IMR-90 (cell line): ENCODE measurements around the gene CYP26B1. TPM values are rescaled to one million over a fixed set of nuclear protein-coding genes. Genes with fewer than 3 reads are reported as not detected.

Experiments
- ATAC-seq: fragments of 200-7000 bp; cut with Tn5 transposase; 2 replicates; pipeline ENCODE4 v1.9.1; 2020; ENCODE audit warnings: low read depth, mild to moderate bottlenecking, moderate library complexity
- BruUV-seq: library from RNA; stranded (reverse); fragments of 400-500 nt; replicated peaks from 2 replicates; lab custom pipeline; 2021; lab: Mats Ljungman, UMichigan
- CTCF ChIA-PET: fragments of 300-600 bp; formaldehyde crosslinking; extraction: SDS; loops from one replicate; lab custom pipeline; 2021; ENCODE audit warnings: antibody characterized with exemption; lab: Yijun Ruan, JAX
- POLR2A ChIA-PET: fragments of 300-600 bp; sonication (Branson Sonifier 250); formaldehyde crosslinking; loops from one replicate; lab custom pipeline; 2022; ENCODE audit warnings: antibody characterized with exemption; ENCODE audit not compliant: unreplicated experiment; lab: Charles Lee
- DNase-seq: peaks from one replicate; pipeline ENCODE4 v3.0.0; 2013
- H2AFZ ChIP-seq: replicated peaks from 2 replicates; pipeline ENCODE3; 2013; ENCODE audit warnings: low read length, mild to moderate bottlenecking; ENCODE audit not compliant: poor library complexity
- H2AK5ac ChIP-seq: 2 replicates; pipeline ENCODE4 v1.6.1; 2013; ENCODE audit warnings: low read depth, low read length, inconsistent platforms
- H2AK9ac ChIP-seq: replicated peaks from 2 replicates; pipeline ENCODE3; 2013; ENCODE audit warnings: mild to moderate bottlenecking, low read depth, low read length, moderate library complexity; ENCODE audit not compliant: poor library complexity
- H2BK120ac ChIP-seq: 2 replicates; pipeline ENCODE4 v1.6.1; 2013; ENCODE audit warnings: low read depth, low read length, inconsistent platforms
- H2BK15ac ChIP-seq: 3 replicates; pipeline ENCODE4 v1.6.1; 2013; ENCODE audit warnings: low read depth, low read length, inconsistent platforms
- H2BK20ac ChIP-seq: 2 replicates; pipeline ENCODE4 v1.6.1; 2013; ENCODE audit warnings: low read depth, mild to moderate bottlenecking, inconsistent platforms, low read length, moderate library complexity
- H2BK5ac ChIP-seq: 2 replicates; pipeline ENCODE4 v1.6.1; 2013; ENCODE audit warnings: mild to moderate bottlenecking, low read depth, low read length, inconsistent platforms; ENCODE audit not compliant: poor library complexity, severe bottlenecking
- H3K14ac ChIP-seq: replicated peaks from 2 replicates; pipeline ENCODE4 v1.6.1; 2013; ENCODE audit warnings: low read depth, low read length, inconsistent platforms
- H3K18ac ChIP-seq: 2 replicates; pipeline ENCODE4 v1.6.1; 2013; ENCODE audit warnings: low read depth, low read length, control low read depth
- H3K23ac ChIP-seq: 2 replicates; pipeline ENCODE4 v1.6.1; 2013; ENCODE audit warnings: low read depth, low read length, inconsistent platforms
- H3K27ac ChIP-seq: 2 replicates; pipeline ENCODE4 v1.5.1; 2013; ENCODE audit warnings: mild to moderate bottlenecking, control low read depth, low read length; ENCODE audit not compliant: insufficient read depth
- H3K27me3 ChIP-seq: 2 replicates; pipeline ENCODE4 v1.6.1; 2013; ENCODE audit warnings: low read length; ENCODE audit not compliant: control insufficient read depth, insufficient read depth
- H3K36me3 ChIP-seq: 2 replicates; pipeline ENCODE4 v1.6.1; 2013; ENCODE audit warnings: low read length, mixed read lengths; ENCODE audit not compliant: control insufficient read depth, insufficient read depth
- H3K4ac ChIP-seq: 2 replicates; pipeline ENCODE4 v1.6.1; 2013; ENCODE audit warnings: low read depth, low read length, inconsistent platforms
- H3K4me1 ChIP-seq: 2 replicates; pipeline ENCODE4 v1.6.1; 2013; ENCODE audit warnings: low read length, mixed read lengths; ENCODE audit not compliant: control insufficient read depth, insufficient read depth
- H3K4me2 ChIP-seq: 2 replicates; pipeline ENCODE4 v1.6.1; 2013; ENCODE audit warnings: low read depth, mild to moderate bottlenecking, control low read depth, low read length, moderate library complexity
- H3K4me3 ChIP-seq: 2 replicates; pipeline ENCODE4 v1.5.1; 2013; ENCODE audit warnings: low read depth, mild to moderate bottlenecking, control low read depth, low read length, moderate library complexity; ENCODE audit not compliant: insufficient read depth
- H3K56ac ChIP-seq: 2 replicates; pipeline ENCODE4 v1.6.1; 2013; ENCODE audit warnings: low read length, inconsistent platforms; ENCODE audit not compliant: insufficient read depth; ENCODE audit errors: extremely low read depth
- H3K79me1 ChIP-seq, 2 experiments: 2 replicates each; pipeline ENCODE4 v1.6.1; 2013; ENCODE audit warnings: low read length in 2 of 2, inconsistent platforms in 1 of 2, low read depth in 1 of 2
- H3K9ac ChIP-seq: 2 replicates; pipeline ENCODE4 v1.6.1; 2013; ENCODE audit warnings: low read depth, low read length, control low read depth
- H3K9me1 ChIP-seq: 2 replicates; pipeline ENCODE4 v1.6.1; 2013; ENCODE audit warnings: low read length, inconsistent platforms; ENCODE audit not compliant: insufficient read depth
- H3K9me3 ChIP-seq: 2 replicates; pipeline ENCODE4 v1.6.1; 2013; ENCODE audit warnings: low read length; ENCODE audit not compliant: control insufficient read depth, insufficient read depth
- H4K20me1 ChIP-seq: 2 replicates; pipeline ENCODE4 v1.6.1; 2013; ENCODE audit warnings: low read length, inconsistent platforms; ENCODE audit not compliant: insufficient read depth
- H4K5ac ChIP-seq: 2 replicates; pipeline ENCODE4 v1.6.1; 2013; ENCODE audit warnings: mild to moderate bottlenecking, low read depth, low read length, control low read depth
- H4K8ac ChIP-seq, 2 experiments: 2 replicates each; pipeline ENCODE4 v1.6.1; 2013; ENCODE audit warnings: low read depth in 2 of 2, low read length in 2 of 2, control low read depth in 1 of 2, inconsistent platforms in 1 of 2
- H4K91ac ChIP-seq: 2 replicates; pipeline ENCODE4 v1.6.1; 2013; ENCODE audit warnings: low read depth, low read length, inconsistent platforms; ENCODE audit not compliant: insufficient read depth
- BHLHE40 ChIP-seq: fragments of 150-350 bp; IDR thresholded peaks from 2 replicates; pipeline ENCODE4 v1.6.1; 2016; ENCODE audit warnings: mild to moderate bottlenecking, low read depth, low read length
- MAFK ChIP-seq: IDR thresholded peaks from 2 replicates; pipeline ENCODE4 v1.6.1; 2012; ENCODE audit warnings: low read depth, low read length, improper control_type of control experiment
- NFE2L2 ChIP-seq: fragments of 150-350 bp; IDR thresholded peaks from 2 replicates; pipeline ENCODE4 v1.6.1; 2016; ENCODE audit warnings: low read depth, mild to moderate bottlenecking, low read length
- RAD21 ChIP-seq: IDR thresholded peaks from 2 replicates; pipeline ENCODE4 v1.6.1; 2012; ENCODE audit warnings: low read length, improper control_type of control experiment
- SMC3 ChIP-seq: fragments of 150-350 bp; IDR thresholded peaks from 2 replicates; pipeline ENCODE4 v1.6.1; 2016; ENCODE audit warnings: low read depth, mild to moderate bottlenecking, antibody characterized with exemption, low read length, moderate library complexity
- WGBS, 2 experiments: methylation state at CpG; one replicate each; pipeline versions ENCODE4 v1.1.5 to v1.1.7; 2013; ENCODE audit warnings: missing lambda C conversion rate in 2 of 2; ENCODE audit not compliant: insufficient read length in 1 of 2; ENCODE audit errors: extremely low coverage in 2 of 2; 5-methylcytosine and 5-hydroxymethylcytosine counted together
- dilution Hi-C: fragments of 300-500 bp; cut with HindIII; formaldehyde crosslinking; loops from one replicate; pipeline ENCODE4 v1.14.3; 2018; ENCODE audit warnings: low sequenced_read_pairs; ENCODE audit not compliant: unreplicated experiment
- in situ Hi-C: fragments of 300-500 bp; cut with MboI; formaldehyde crosslinking; loops from 3 replicates; pipeline ENCODE4 v1.14.3; 2019; ENCODE audit warnings: low sequenced_read_pairs, inconsistent platforms, mixed read lengths
- intact Hi-C: fragments of 100-400 bp; cut with micrococcal nuclease; formaldehyde crosslinking; loops from 2 replicates; pipeline ENCODE4 v1.10.0; 2022
- polyA plus RNA-seq, 3 experiments: library from polyadenylated mRNA; depleted of rRNA; stranded (reverse); fragments of >200 nt; gene quantifications; 2 replicates each; pipeline ENCODE4 v1.2.3, GENCODE V29; 2012; ENCODE audit warnings: low replicate concordance in 1 of 3
- total RNA-seq: library from RNA; depleted of rRNA; stranded (reverse); fragments of >200 nt; gene quantifications from 2 replicates; pipeline ENCODE4 v1.2.3, GENCODE V29; 2012
- TF ChIP-seq, protein P1 (sequence below): fragments of 150-350 bp; IDR thresholded peaks from 2 replicates; pipeline ENCODE4 v1.6.1; 2016; ENCODE audit warnings: low read depth, mild to moderate bottlenecking, low read length, moderate library complexity, borderline replicate concordance

Gene CYP26B1
- total and polyA plus RNA-seq, 2 of the 4 experiments (the other 2 are of a cell fraction): 0.02 TPM; not detected in 1

DNA sequence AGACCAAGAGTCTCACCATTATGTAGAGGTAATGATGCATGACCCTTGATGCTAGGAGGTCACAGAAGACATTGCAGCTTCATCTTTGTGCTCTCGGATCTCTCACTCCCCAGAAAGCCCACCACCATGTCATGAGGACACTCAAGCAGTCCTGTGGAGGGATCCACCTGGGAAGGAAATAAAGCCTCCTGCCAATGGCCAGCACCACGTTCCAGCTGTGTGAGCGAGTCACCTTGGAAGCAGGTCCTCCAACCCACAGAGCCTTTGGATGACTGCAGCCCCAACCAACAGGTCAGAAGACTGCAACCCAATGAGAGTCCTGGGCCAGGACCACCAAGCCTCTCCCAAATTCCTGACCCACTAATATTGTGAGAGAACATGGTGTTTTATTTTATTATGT, 38.4 kb downstream of the CYP26B1 start:
- ATAC-seq: no peak

More for the DNA sequence above, 38.4 kb downstream of the CYP26B1 start:
- H3K9ac ChIP-seq: no peak overlapping the region
- BruUV-seq: no TSS peak
- no peak overlapping the region for H2BK120ac ChIP-seq
- H4K5ac ChIP-seq: no peak overlapping the region
- no peak overlapping the region for H3K27ac ChIP-seq
- no peak overlapping the region for H2BK20ac ChIP-seq
- H3K9me1 ChIP-seq: no peaks in the 10 kb centered on the region
- no peak overlapping the region for H3K4me2 ChIP-seq
- intact Hi-C loops: no loop called here
- no peak overlapping the region for H4K91ac ChIP-seq
- H4K8ac ChIP-seq: no peak overlapping the region
- no peak overlapping the region for H3K23ac ChIP-seq
- no peaks in the 10 kb centered on the region for H3K36me3 ChIP-seq
- H3K9me3 ChIP-seq: no peaks in the 10 kb centered on the region
- WGBS, 2 experiments: no CpG with 5 or more reads among the region's 3 CpGs
- H3K27me3 ChIP-seq: peaks cover 6% of the 10 kb centered on the region
- in situ Hi-C loops: no loop called here
- no peak overlapping the region for H3K14ac ChIP-seq
- H2BK5ac ChIP-seq: no peak overlapping the region
- ChIA-PET CTCF (no interaction called here), POLR2A (no interaction called here)
- dilution Hi-C loops: no loop called here
- H2AFZ ChIP-seq: no peak overlapping the region
- H2AK9ac ChIP-seq: no peak overlapping the region
- no peak overlapping the region for H3K4me3 ChIP-seq
- TF ChIP-seq SMC3 (no peak), NFE2L2 (no peak), RAD21 (no peak), BHLHE40 (no peak), MAFK (no peak)
- TF ChIP-seq, protein P1, sequence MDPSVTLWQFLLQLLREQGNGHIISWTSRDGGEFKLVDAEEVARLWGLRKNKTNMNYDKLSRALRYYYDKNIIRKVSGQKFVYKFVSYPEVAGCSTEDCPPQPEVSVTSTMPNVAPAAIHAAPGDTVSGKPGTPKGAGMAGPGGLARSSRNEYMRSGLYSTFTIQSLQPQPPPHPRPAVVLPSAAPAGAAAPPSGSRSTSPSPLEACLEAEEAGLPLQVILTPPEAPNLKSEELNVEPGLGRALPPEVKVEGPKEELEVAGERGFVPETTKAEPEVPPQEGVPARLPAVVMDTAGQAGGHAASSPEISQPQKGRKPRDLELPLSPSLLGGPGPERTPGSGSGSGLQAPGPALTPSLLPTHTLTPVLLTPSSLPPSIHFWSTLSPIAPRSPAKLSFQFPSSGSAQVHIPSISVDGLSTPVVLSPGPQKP: no peak
- no peak overlapping the region for H3K18ac ChIP-seq
- no peaks in the 10 kb centered on the region for H3K79me1 ChIP-seq
- no peak overlapping the region for H3K56ac ChIP-seq
- H3K4ac ChIP-seq: no peak overlapping the region
- no peak overlapping the region for H2BK15ac ChIP-seq
- no peaks in the 10 kb centered on the region for H3K4me1 ChIP-seq
- no peak for DNase-seq
- no peak overlapping the region for H2AK5ac ChIP-seq
- H4K20me1 ChIP-seq: no peaks in the 10 kb centered on the region
